HG03097 (cell line): ENCODE measurements around the gene DRD5.
A peak's percentile ranks its signal among the peaks of the same experiment; 100 is the strongest.

ENCODE experiments used
- ATAC-seq: cut with Tn5 transposase; IDR thresholded peaks from one replicate; pipeline ENCODE4 v1.9.1; 2021; ENCODE audit not compliant: unreplicated experiment, low FRiP score

Gene DRD5

GRCh38 chr4:9812501-9813340 is 31.3 kb downstream of the DRD5 start:
- ATAC-seq: peak; percentile 93

- ATAC-seq: no peak
These were observed 34.9 kb downstream of the DRD5 start for GRCh38 chr4:9816285-9816684.

- no peak for ATAC-seq
These were observed 38.9 kb downstream of the DRD5 start for GRCh38 chr4:9820343-9820742.

- no peak for ATAC-seq
These were observed 43.6 kb downstream of the DRD5 start for GRCh38 chr4:9825049-9825448.

GRCh38 chr4:9826551-9826950 is 45.1 kb downstream of the DRD5 start:
- no peak for ATAC-seq

- no peak for ATAC-seq
These were observed 51.2 kb downstream of the DRD5 start for GRCh38 chr4:9832640-9833039.

GRCh38 chr4:9833421-9833820 is 52.0 kb downstream of the DRD5 start:
- ATAC-seq: no peak
